ENCODE results near the gene NFATC2IP. TPM values are rescaled to one million over a fixed set of nuclear protein-coding genes. Genes with fewer than 3 reads are reported as not detected.
"Not testable (repeated sequence)": the region's sequence is repeated elsewhere in the genome, so short reads cannot be mapped to it uniquely, and the experiment has no call there.

NFATC2IP gene
- total and polyA plus RNA-seq, 2 donors: 20.6 to 49.1 TPM

DNA sequence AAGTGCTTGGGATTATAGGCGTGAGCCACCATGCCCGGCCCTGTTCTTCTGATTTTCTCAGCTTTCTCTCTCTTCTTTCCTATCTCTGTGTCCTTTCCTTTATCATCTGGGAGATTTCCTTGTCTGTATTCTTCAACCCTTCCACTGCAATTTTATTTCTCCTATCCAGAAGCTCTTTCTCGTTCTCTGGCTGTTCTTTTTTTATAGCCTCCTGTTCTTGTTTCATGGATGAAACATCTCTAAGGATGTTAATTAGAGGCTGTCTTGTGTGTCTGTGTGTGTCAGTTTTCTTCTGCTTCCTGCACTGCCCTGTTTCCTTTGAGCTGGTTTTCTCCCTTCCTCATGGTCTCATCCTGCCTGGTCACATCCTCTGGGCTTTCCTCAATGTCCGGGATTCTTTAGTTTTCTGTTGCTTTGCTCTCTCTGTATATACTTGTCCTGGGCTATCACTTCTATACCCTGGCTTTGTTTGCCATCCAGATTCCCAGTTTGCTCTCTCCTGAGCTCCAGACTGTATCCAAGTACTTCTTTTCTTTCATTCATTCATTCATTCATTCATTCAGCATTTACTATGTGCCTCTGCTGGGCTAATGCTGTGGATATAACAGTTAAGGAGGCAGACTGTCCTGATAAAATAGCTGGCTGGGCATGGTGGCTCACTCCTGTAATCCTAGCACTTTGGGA lies 36.6 kb downstream of the NFATC2IP start:
- no peaks in the 10 kb centered on the region for H3K27me3 ChIP-seq (ENCODE audit: control insufficient read depth in 2 of 2, insufficient read depth in 1 of 2, low read length in 1 of 2)
- 95% methylated on average over 4 of the region's 4 CpGs for WGBS
- H3K36me3 ChIP-seq (ENCODE audit: control insufficient read depth in 2 of 2, insufficient read depth in 2 of 2, low read length in 1 of 2): peaks cover 75 to 79% of the 10 kb centered on the region in 2 donors
- peaks cover 0 to 20% of the 10 kb centered on the region in 2 donors for H3K9me3 ChIP-seq (ENCODE audit: control insufficient read depth in 2 of 2, insufficient read depth in 1 of 2, low read length in 1 of 2)
- peaks cover 40 to 66% of the 10 kb centered on the region in 2 donors for H3K4me1 ChIP-seq (ENCODE audit: control insufficient read depth in 2 of 2, insufficient read depth in 2 of 2, low read length in 2 of 2)
- H3K4me3 ChIP-seq (ENCODE audit: low read length in 2 of 2): peak overlapping the region; percentile 96 to 100
- H3K27ac ChIP-seq (ENCODE audit: low read depth in 1 of 2, low read length in 1 of 2): peak overlapping the region; percentile 47 to 57
- no peak for DNase-seq (ENCODE audit: low read depth in 6 of 9, low spot score in 9 of 9)

DNA sequence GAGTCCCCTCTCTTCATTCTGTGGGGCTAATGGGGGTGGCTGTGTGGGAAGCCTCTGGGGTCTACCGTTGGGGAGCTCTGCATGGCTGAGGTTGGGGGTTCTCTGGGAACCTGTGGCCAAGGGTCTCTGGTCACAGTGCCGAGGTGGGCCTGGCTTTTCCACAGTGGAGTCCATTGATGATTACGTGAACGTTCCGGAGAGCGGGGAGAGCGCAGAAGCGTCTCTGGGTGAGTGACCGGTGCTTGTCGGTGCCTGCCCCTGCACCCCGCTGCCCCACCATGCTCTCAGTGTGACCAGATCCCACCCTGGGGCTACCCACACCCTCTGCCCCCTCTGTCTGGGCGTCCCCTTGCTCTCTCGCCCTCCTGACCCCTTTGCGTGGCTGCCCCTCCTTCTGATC lies 38.6 kb downstream of the NFATC2IP start:
- peaks cover 61% of the 10 kb centered on the region in 2 donors for H3K36me3 ChIP-seq (ENCODE audit: control insufficient read depth in 2 of 2, insufficient read depth in 2 of 2, low read length in 1 of 2)

DNA sequence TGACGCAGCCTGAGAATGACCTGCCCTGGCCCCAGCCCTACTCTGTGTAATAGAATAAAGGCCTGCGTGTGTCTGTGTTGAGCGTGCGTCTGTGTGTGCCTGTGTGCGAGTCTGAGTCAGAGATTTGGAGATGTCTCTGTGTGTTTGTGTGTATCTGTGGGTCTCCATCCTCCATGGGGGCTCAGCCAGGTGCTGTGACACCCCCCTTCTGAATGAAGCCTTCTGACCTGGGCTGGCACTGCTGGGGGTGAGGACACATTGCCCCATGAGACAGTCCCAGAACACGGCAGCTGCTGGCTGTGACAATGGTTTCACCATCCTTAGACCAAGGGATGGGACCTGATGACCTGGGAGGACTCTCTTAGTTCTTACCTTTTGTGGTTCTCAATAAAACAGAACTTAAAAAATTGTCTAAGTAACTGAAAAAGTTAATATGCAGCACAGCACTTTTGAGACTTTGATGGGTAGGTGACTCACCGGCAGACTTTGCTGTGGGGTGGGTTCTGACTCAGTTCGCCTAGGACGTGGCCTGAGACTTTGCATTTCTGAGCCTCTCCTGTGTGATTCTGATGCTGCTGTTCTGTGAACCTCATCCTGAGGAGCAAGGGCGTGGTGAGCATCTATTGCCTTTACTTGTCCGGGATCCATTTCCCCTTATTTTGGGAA lies 39.8 kb downstream of the NFATC2IP start:
- Histone ChIP-seq H3K27me3 (ENCODE audit: control insufficient read depth in 2 of 2, insufficient read depth in 1 of 2, low read length in 1 of 2) (no peaks in the 10 kb centered on the region), H3K27ac (ENCODE audit: low read depth in 1 of 2, low read length in 1 of 2) (peak overlapping the region; percentile 46 to 53), H3K4me1 (ENCODE audit: control insufficient read depth in 2 of 2, insufficient read depth in 2 of 2, low read length in 2 of 2) (peaks cover 28 to 45% of the 10 kb centered on the region in 2 donors), H3K4me3 (ENCODE audit: low read length in 2 of 2) (no peak overlapping the region), H3K9me3 (ENCODE audit: control insufficient read depth in 2 of 2, insufficient read depth in 1 of 2, low read length in 1 of 2) (peaks cover 0 to 15% of the 10 kb centered on the region in 2 donors), H3K36me3 (ENCODE audit: control insufficient read depth in 2 of 2, insufficient read depth in 2 of 2, low read length in 1 of 2) (peaks cover 59% of the 10 kb centered on the region in 2 donors)
- no peak for DNase-seq (ENCODE audit: low read depth in 6 of 9, low spot score in 9 of 9)
- WGBS: 89% methylated on average over 11 of the region's 11 CpGs

More for the DNA sequence above, 38.6 kb downstream of the NFATC2IP start:
- peaks cover 32 to 50% of the 10 kb centered on the region in 2 donors for H3K4me1 ChIP-seq (ENCODE audit: control insufficient read depth in 2 of 2, insufficient read depth in 2 of 2, low read length in 2 of 2)
- 99% methylated on average over 14 of the region's 14 CpGs for WGBS
- H3K27ac ChIP-seq (ENCODE audit: low read depth in 1 of 2, low read length in 1 of 2): peak overlapping the region; percentile 38 to 64
- H3K4me3 ChIP-seq (ENCODE audit: low read length in 2 of 2): peak overlapping the region in 1 of 2 donors; percentile 0
- no peak for DNase-seq (ENCODE audit: low read depth in 6 of 9, low spot score in 9 of 9)
- H3K9me3 ChIP-seq (ENCODE audit: control insufficient read depth in 2 of 2, insufficient read depth in 1 of 2, low read length in 1 of 2): peaks cover 0 to 15% of the 10 kb centered on the region in 2 donors
- no peaks in the 10 kb centered on the region for H3K27me3 ChIP-seq (ENCODE audit: control insufficient read depth in 2 of 2, insufficient read depth in 1 of 2, low read length in 1 of 2)

DNA sequence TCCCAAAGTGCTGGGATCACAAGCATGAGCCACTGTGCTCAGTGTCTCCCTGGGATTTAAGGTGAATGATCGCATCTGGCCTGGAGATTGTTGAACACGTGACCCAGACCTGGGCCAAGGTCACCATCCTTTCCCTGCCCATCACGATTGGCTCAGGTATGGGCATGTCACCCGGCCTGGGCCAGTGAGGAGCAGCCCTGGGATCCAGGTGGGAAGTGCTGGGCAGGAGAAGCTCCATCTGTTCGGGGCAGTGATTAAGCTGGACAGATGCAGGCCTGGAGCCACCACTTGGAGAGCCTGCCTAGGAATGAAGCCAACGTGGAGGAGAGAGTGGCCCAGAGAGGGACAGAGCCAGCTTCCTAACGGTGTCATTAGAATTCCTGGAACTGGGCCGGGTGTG lies 41.0 kb downstream of the NFATC2IP start:
- peaks cover 47 to 49% of the 10 kb centered on the region in 2 donors for H3K36me3 ChIP-seq (ENCODE audit: control insufficient read depth in 2 of 2, insufficient read depth in 2 of 2, low read length in 1 of 2)
- H3K9me3 ChIP-seq (ENCODE audit: control insufficient read depth in 2 of 2, insufficient read depth in 1 of 2, low read length in 1 of 2): peaks cover 0 to 4% of the 10 kb centered on the region in 2 donors
- no peak for DNase-seq (ENCODE audit: low read depth in 6 of 9, low spot score in 9 of 9)
- 89% methylated on average over 8 of the region's 8 CpGs for WGBS
- H3K27me3 ChIP-seq (ENCODE audit: control insufficient read depth in 2 of 2, insufficient read depth in 1 of 2, low read length in 1 of 2): no peaks in the 10 kb centered on the region
- H3K27ac ChIP-seq (ENCODE audit: low read depth in 1 of 2, low read length in 1 of 2): no peak overlapping the region
- peaks cover 24 to 39% of the 10 kb centered on the region in 2 donors for H3K4me1 ChIP-seq (ENCODE audit: control insufficient read depth in 2 of 2, insufficient read depth in 2 of 2, low read length in 2 of 2)
- no peak overlapping the region for H3K4me3 ChIP-seq (ENCODE audit: low read length in 2 of 2)

DNA sequence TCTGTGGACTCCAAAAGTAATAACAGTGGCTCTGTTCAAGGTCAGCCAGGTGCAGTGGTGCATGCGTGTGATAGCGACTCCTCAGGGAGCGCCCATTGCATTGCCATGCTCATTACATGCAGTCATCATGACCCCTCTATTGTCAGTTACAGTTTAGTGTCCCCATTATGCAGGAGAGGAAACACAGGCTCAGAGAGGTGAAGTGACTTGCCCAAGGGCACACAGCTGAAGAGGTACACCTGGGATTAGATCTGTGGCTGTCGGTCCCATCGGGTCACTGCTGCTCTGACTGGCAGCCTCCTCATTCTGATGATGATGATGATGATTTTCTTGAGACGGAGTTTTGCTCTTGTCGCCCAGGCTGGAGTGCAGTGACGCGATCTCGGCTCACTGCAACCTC lies 41.8 kb downstream of the NFATC2IP start:
- Histone ChIP-seq H3K9me3 (ENCODE audit: control insufficient read depth in 2 of 2, insufficient read depth in 1 of 2, low read length in 1 of 2) (no peaks in the 10 kb centered on the region), H3K36me3 (ENCODE audit: control insufficient read depth in 2 of 2, insufficient read depth in 2 of 2, low read length in 1 of 2) (peaks cover 39 to 41% of the 10 kb centered on the region in 2 donors), H3K27me3 (ENCODE audit: control insufficient read depth in 2 of 2, insufficient read depth in 1 of 2, low read length in 1 of 2) (no peaks in the 10 kb centered on the region), H3K27ac (ENCODE audit: low read depth in 1 of 2, low read length in 1 of 2) (peak overlapping the region; percentile 31 to 34), H3K4me1 (ENCODE audit: control insufficient read depth in 2 of 2, insufficient read depth in 2 of 2, low read length in 2 of 2) (peaks cover 18 to 30% of the 10 kb centered on the region in 2 donors), H3K4me3 (ENCODE audit: low read length in 2 of 2) (no peak overlapping the region)
- no peak for DNase-seq (ENCODE audit: low read depth in 6 of 9, low spot score in 9 of 9)
- WGBS: 97% methylated on average over 10 of the region's 10 CpGs

DNA sequence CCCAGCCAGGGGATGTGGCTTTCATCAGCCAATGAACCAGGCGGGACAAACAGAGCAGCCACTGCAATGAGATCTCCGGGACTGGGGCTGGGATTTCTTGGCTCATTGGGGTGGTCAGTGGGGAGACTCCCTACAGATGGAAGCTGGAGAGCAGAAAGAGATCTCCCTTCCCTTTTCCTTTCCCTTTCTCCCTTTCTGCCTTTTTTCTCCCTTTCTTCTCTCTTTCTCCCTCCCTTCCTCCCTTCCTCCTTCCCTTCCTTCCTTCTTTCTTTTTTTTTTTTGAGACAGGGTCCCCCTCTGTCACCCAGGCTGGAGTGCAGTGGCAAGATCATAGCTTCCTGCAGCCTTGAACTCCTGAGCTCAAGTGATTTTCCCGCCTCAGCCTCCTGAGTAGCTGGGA lies 48.1 kb downstream of the NFATC2IP start:
- Histone ChIP-seq H3K9me3 (ENCODE audit: control insufficient read depth in 2 of 2, insufficient read depth in 1 of 2, low read length in 1 of 2) (peaks cover 0 to 4% of the 10 kb centered on the region in 2 donors), H3K4me3 (ENCODE audit: low read length in 2 of 2) (no peak overlapping the region), H3K4me1 (ENCODE audit: control insufficient read depth in 2 of 2, insufficient read depth in 2 of 2, low read length in 2 of 2) (peaks cover 4 to 8% of the 10 kb centered on the region in 2 donors), H3K27ac (ENCODE audit: low read depth in 1 of 2, low read length in 1 of 2) (no peak overlapping the region), H3K27me3 (ENCODE audit: control insufficient read depth in 2 of 2, insufficient read depth in 1 of 2, low read length in 1 of 2) (no peaks in the 10 kb centered on the region), H3K36me3 (ENCODE audit: control insufficient read depth in 2 of 2, insufficient read depth in 2 of 2, low read length in 1 of 2) (no peaks in the 10 kb centered on the region)
- WGBS: 92% methylated on average over 3 of the region's 3 CpGs
- no peak for DNase-seq (ENCODE audit: low read depth in 6 of 9, low spot score in 9 of 9)

DNA sequence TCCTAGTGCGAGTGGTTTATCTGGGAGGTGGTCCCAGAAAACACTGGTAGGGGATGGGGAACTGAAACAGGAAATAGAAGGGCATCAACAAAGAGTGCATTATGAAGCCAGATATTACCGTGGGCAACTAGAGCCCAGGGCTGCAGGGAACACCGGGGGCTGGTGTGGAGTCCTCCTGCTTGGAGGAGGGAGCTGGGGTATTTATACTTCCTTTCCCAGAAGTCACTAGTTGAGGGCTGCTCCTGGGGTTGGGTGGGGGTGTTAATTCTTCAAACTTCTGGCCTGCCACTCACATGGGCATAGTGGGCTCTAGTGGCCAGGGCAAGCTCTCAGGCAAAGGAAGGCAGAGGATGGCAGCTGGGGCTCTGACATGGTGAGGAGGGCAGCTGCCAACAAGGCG lies 48.8 kb downstream of the NFATC2IP start:
- H3K27me3 ChIP-seq (ENCODE audit: control insufficient read depth in 2 of 2, insufficient read depth in 1 of 2, low read length in 1 of 2): no peaks in the 10 kb centered on the region
- H3K36me3 ChIP-seq (ENCODE audit: control insufficient read depth in 2 of 2, insufficient read depth in 2 of 2, low read length in 1 of 2): no peaks in the 10 kb centered on the region
- 74% methylated on average over 4 of the region's 4 CpGs for WGBS
- DNase-seq (ENCODE audit: low read depth in 6 of 9, low spot score in 9 of 9): no peak
- H3K27ac ChIP-seq (ENCODE audit: low read depth in 1 of 2, low read length in 1 of 2): no peak overlapping the region
- peaks cover 4 to 8% of the 10 kb centered on the region in 2 donors for H3K4me1 ChIP-seq (ENCODE audit: control insufficient read depth in 2 of 2, insufficient read depth in 2 of 2, low read length in 2 of 2)
- no peak overlapping the region for H3K4me3 ChIP-seq (ENCODE audit: low read length in 2 of 2)
- peaks cover 0 to 4% of the 10 kb centered on the region in 2 donors for H3K9me3 ChIP-seq (ENCODE audit: control insufficient read depth in 2 of 2, insufficient read depth in 1 of 2, low read length in 1 of 2)

DNA sequence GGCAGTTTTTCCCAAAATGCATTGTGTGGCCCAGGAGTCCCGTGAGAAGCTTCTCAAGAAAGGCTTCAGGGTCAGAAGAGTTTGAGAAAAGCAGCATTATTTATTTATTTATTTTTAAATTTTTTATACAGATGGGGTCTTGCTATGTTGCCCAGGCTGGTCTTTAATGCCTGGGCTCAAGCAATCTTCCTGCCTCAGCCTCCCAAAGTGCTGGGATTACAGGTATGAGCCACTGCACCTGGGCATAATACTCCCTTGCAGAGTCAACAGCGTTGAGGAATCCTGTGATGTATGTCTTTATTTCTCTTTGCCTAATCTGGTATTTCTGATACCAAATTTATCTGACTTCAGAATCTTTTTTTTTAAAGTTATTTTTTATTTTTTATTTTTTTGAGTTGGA lies 49.3 kb downstream of the NFATC2IP start:
- Histone ChIP-seq H3K4me1 (ENCODE audit: control insufficient read depth in 2 of 2, insufficient read depth in 2 of 2, low read length in 2 of 2) (peaks cover 4 to 8% of the 10 kb centered on the region in 2 donors), H3K9me3 (ENCODE audit: control insufficient read depth in 2 of 2, insufficient read depth in 1 of 2, low read length in 1 of 2) (peaks cover 0 to 4% of the 10 kb centered on the region in 2 donors), H3K27me3 (ENCODE audit: control insufficient read depth in 2 of 2, insufficient read depth in 1 of 2, low read length in 1 of 2) (no peaks in the 10 kb centered on the region), H3K36me3 (ENCODE audit: control insufficient read depth in 2 of 2, insufficient read depth in 2 of 2, low read length in 1 of 2) (no peaks in the 10 kb centered on the region), H3K27ac (ENCODE audit: low read depth in 1 of 2, low read length in 1 of 2) (no peak overlapping the region), H3K4me3 (ENCODE audit: low read length in 2 of 2) (no peak overlapping the region)
- WGBS: 96% methylated on average over 2 of the region's 2 CpGs
- DNase-seq (ENCODE audit: low read depth in 6 of 9, low spot score in 9 of 9): no peak

DNA sequence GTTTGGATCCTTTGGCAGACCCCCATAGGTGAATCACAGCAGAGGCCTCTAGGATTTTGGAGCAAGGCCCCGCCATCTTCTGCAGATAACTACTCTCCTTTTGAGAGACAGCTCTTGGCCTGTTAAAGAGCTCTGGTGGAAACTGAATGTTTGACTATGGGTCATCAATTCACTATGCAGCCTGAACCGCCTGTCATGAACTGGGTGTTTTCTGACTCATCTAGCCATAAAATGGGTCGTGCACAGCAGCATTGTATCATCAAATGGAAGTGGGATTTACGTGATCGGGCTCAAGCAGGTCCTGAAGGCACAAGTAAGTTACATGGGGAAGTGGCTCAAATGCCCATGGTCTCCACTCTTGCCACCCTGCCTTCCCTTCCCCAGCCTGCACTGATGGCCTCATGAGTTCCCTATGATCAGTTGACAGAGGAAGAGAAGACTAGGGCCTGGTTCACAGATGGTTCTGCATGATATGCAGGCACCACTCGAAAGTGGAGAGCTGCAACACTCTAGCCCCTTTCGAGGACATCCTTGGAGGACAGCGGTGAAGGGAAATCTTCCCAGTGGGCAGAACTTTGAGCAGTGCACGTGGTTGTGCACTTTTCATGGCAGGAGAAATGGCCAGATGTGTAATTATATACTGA lies 53.9 kb downstream of the NFATC2IP start:
- H3K27ac ChIP-seq (ENCODE audit: low read depth in 1 of 2, low read length in 1 of 2); H3K27me3 ChIP-seq (ENCODE audit: control insufficient read depth in 2 of 2, insufficient read depth in 1 of 2, low read length in 1 of 2); DNase-seq (ENCODE audit: low read depth in 6 of 9, low spot score in 9 of 9); H3K36me3 ChIP-seq (ENCODE audit: control insufficient read depth in 2 of 2, insufficient read depth in 2 of 2, low read length in 1 of 2); H3K4me3 ChIP-seq (ENCODE audit: low read length in 2 of 2); H3K9me3 ChIP-seq (ENCODE audit: control insufficient read depth in 2 of 2, insufficient read depth in 1 of 2, low read length in 1 of 2): not testable (repeated sequence)
- WGBS: 90% methylated on average over 9 of the region's 9 CpGs
- H3K4me1 ChIP-seq (ENCODE audit: control insufficient read depth in 2 of 2, insufficient read depth in 2 of 2, low read length in 2 of 2): peaks cover 20 to 26% of the 10 kb centered on the region in 2 donors
